ENCODE data around the gene PRPS1. TPM values are rescaled to one million over a fixed set of nuclear protein-coding genes. Genes with fewer than 3 reads are reported as not detected.

The PRPS1 gene
- total and polyA plus RNA-seq, 2 donors (not counting 1 experiment from before 2014, with no cell fraction given): 17.0 to 104 TPM

DNA sequence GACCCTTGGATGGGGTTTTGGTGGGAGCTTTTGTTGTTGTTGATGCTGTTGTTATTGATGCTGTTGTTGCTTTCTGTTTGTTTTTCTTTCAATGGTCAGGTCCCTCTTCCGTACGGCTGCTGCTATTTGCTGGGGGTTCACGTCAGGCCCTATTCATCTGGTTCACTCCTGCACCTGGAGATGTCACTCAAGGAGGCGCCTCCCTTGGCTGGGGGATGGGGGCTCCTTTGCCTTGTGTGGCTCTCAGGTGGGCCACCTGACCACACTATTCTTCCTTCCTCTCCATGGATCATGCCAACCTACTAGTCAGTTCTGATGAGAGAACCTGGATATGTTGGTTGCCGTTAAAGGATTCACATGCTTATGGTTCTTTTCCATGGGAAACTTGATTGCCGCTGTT is 39.1 kb upstream of the PRPS1 start:
- DNase-seq (ENCODE audit: low read depth in 2 of 2): no peak
- no peak overlapping the region for H2AFZ ChIP-seq (ENCODE audit: low read length)
- no peaks in the 10 kb centered on the region for H4K20me1 ChIP-seq (ENCODE audit: control insufficient read depth, extremely low read depth, insufficient read depth, low read length)
- no peak overlapping the region for H3K4me3 ChIP-seq (replicated peaks in 1 of 4; ENCODE audit: control extremely low read depth in 1 of 4, insufficient read depth in 1 of 4, low read depth in 3 of 4, low read length in 4 of 4)
- H3K9ac ChIP-seq (ENCODE audit: insufficient read depth, low read length): no peak overlapping the region
- H3K9me3 ChIP-seq (ENCODE audit: control insufficient read depth, insufficient read depth, low read depth, low read length): no peaks in the 10 kb centered on the region
- no peaks in the 10 kb centered on the region for H3K36me3 ChIP-seq (ENCODE audit: control insufficient read depth, insufficient read depth, low read length)
- no peak for TF ChIP-seq CTCF (conservative IDR thresholded peaks at IDR 0.05 in 1 of 2, IDR thresholded peaks at IDR 0.05 in 1 of 2; ENCODE audit: low read depth in 1 of 2, low read length in 2 of 2)
- no peak for TF ChIP-seq EZH2 (IDR thresholded peaks at IDR 0.05; ENCODE audit: low read length, missing control alignments)
- H3K4me1 ChIP-seq (ENCODE audit: control insufficient read depth, extremely low read depth, insufficient read depth, low read length): no peaks in the 10 kb centered on the region
- H3K27me3 ChIP-seq (ENCODE audit: control insufficient read depth, insufficient read depth, low read length): no peaks in the 10 kb centered on the region
- no peak overlapping the region for H3K4me2 ChIP-seq (ENCODE audit: extremely low read depth, insufficient read depth, low read length)
- H3K79me2 ChIP-seq (ENCODE audit: control insufficient read depth, insufficient read depth, low read length): no peaks in the 10 kb centered on the region
- H3K27ac ChIP-seq (ENCODE audit: insufficient read depth, low read length): no peak overlapping the region

- TF ChIP-seq EZH2 (IDR thresholded peaks at IDR 0.05; ENCODE audit: low read length, missing control alignments): no peak
- TF ChIP-seq CTCF (conservative IDR thresholded peaks at IDR 0.05 in 1 of 2, IDR thresholded peaks at IDR 0.05 in 1 of 2; ENCODE audit: low read depth in 1 of 2, low read length in 2 of 2): no peak
- no peaks in the 10 kb centered on the region for H3K36me3 ChIP-seq (ENCODE audit: control insufficient read depth, insufficient read depth, low read length)
- DNase-seq (ENCODE audit: low read depth in 2 of 2): peak in 1 of 2 donors; percentile 14
- no peaks in the 10 kb centered on the region for H3K27me3 ChIP-seq (ENCODE audit: control insufficient read depth, insufficient read depth, low read length)
- no peaks in the 10 kb centered on the region for H3K4me1 ChIP-seq (ENCODE audit: control insufficient read depth, extremely low read depth, insufficient read depth, low read length)
- H2AFZ ChIP-seq (ENCODE audit: low read length): no peak overlapping the region
- no peaks in the 10 kb centered on the region for H3K9me3 ChIP-seq (ENCODE audit: control insufficient read depth, insufficient read depth, low read depth, low read length)
- H3K27ac ChIP-seq (ENCODE audit: insufficient read depth, low read length): no peak overlapping the region
- H4K20me1 ChIP-seq (ENCODE audit: control insufficient read depth, extremely low read depth, insufficient read depth, low read length): no peaks in the 10 kb centered on the region
- H3K79me2 ChIP-seq (ENCODE audit: control insufficient read depth, insufficient read depth, low read length): no peaks in the 10 kb centered on the region
- H3K4me3 ChIP-seq (replicated peaks in 1 of 4; ENCODE audit: control extremely low read depth in 1 of 4, insufficient read depth in 1 of 4, low read depth in 3 of 4, low read length in 4 of 4): no peak overlapping the region
- no peak overlapping the region for H3K4me2 ChIP-seq (ENCODE audit: extremely low read depth, insufficient read depth, low read length)
- H3K9ac ChIP-seq (ENCODE audit: insufficient read depth, low read length): no peak overlapping the region
Measured at GRCh38 chrX:107596651-107597050, 31.7 kb upstream of the PRPS1 start.

GRCh38 chrX:107597264-107597663 is 31.0 kb upstream of the PRPS1 start:
- no peak for TF ChIP-seq EZH2 (IDR thresholded peaks at IDR 0.05; ENCODE audit: low read length, missing control alignments)
- no peak for TF ChIP-seq CTCF (conservative IDR thresholded peaks at IDR 0.05 in 1 of 2, IDR thresholded peaks at IDR 0.05 in 1 of 2; ENCODE audit: low read depth in 1 of 2, low read length in 2 of 2)
- no peaks in the 10 kb centered on the region for H3K9me3 ChIP-seq (ENCODE audit: control insufficient read depth, insufficient read depth, low read depth, low read length)
- no peak for DNase-seq (ENCODE audit: low read depth in 2 of 2)
- H3K79me2 ChIP-seq (ENCODE audit: control insufficient read depth, insufficient read depth, low read length): no peaks in the 10 kb centered on the region
- H3K4me3 ChIP-seq (replicated peaks in 1 of 4; ENCODE audit: control extremely low read depth in 1 of 4, insufficient read depth in 1 of 4, low read depth in 3 of 4, low read length in 4 of 4): no peak overlapping the region
- H3K4me2 ChIP-seq (ENCODE audit: extremely low read depth, insufficient read depth, low read length): no peak overlapping the region
- H2AFZ ChIP-seq (ENCODE audit: low read length): no peak overlapping the region
- H3K27ac ChIP-seq (ENCODE audit: insufficient read depth, low read length): no peak overlapping the region
- H3K4me1 ChIP-seq (ENCODE audit: control insufficient read depth, extremely low read depth, insufficient read depth, low read length): no peaks in the 10 kb centered on the region
- no peak overlapping the region for H3K9ac ChIP-seq (ENCODE audit: insufficient read depth, low read length)
- no peaks in the 10 kb centered on the region for H3K27me3 ChIP-seq (ENCODE audit: control insufficient read depth, insufficient read depth, low read length)
- H4K20me1 ChIP-seq (ENCODE audit: control insufficient read depth, extremely low read depth, insufficient read depth, low read length): no peaks in the 10 kb centered on the region
- H3K36me3 ChIP-seq (ENCODE audit: control insufficient read depth, insufficient read depth, low read length): no peaks in the 10 kb centered on the region

Measured in fibroblast of lung (primary cell).